ENCODE measurements around the gene DTWD2.
"Not testable (repeated sequence)": the region's sequence is repeated elsewhere in the genome, so short reads cannot be mapped to it uniquely, and the experiment has no call there.

The DTWD2 gene

DNA sequence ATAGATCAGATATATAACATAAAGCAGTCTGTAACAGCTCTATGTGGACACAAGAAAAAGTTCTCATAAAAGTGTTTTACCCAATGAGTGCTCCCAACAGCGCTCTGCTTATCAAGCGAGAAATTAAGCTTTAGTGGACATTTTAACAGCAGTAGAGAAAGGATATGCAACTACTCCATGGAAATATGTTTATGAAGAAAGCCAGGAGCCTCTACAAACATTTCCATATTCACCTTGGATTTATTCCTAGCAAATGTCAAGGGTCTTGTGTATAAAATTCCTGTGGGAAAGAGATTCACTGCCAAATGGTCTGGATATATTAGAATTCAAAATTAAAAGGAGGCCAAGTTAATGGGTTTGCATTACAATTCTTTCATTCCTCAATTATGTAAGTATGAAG, 66.5 kb downstream of the DTWD2 start:
- TF ChIP-seq, protein P1, sequence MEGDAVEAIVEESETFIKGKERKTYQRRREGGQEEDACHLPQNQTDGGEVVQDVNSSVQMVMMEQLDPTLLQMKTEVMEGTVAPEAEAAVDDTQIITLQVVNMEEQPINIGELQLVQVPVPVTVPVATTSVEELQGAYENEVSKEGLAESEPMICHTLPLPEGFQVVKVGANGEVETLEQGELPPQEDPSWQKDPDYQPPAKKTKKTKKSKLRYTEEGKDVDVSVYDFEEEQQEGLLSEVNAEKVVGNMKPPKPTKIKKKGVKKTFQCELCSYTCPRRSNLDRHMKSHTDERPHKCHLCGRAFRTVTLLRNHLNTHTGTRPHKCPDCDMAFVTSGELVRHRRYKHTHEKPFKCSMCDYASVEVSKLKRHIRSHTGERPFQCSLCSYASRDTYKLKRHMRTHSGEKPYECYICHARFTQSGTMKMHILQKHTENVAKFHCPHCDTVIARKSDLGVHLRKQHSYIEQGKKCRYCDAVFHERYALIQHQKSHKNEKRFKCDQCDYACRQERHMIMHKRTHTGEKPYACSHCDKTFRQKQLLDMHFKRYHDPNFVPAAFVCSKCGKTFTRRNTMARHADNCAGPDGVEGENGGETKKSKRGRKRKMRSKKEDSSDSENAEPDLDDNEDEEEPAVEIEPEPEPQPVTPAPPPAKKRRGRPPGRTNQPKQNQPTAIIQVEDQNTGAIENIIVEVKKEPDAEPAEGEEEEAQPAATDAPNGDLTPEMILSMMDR (IDR thresholded peaks at IDR 0.05; ENCODE audit: low read depth, low read length, missing control alignments) = no peak
- H3K4me3 ChIP-seq (ENCODE audit: low read depth, low read length) = no peak overlapping the region
- DNase-seq (ENCODE audit: low read depth) = no peak

DNA sequence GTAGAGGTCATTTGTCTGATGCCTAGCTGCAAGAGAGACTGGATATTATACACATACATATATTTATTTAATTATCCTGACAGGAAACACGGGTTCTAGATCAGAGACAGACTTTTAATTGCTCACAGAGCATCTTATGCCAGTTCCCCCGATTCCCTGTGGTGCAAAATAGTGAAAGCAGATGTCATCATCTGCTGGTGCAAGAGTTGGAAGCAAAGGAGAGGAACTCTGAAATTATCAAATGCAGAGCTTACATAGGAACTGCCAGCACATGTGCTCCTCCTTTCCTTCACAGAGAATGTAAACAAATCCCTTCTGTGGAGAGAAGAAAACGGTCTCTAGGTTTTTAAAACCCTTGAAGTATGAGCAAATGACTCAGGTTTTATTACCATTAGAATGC, 69.3 kb downstream of the DTWD2 start:
- TF ChIP-seq, protein P1 (IDR thresholded peaks at IDR 0.05; ENCODE audit: low read depth, low read length, missing control alignments) = no peak
- no peak for DNase-seq (ENCODE audit: low read depth)
- no peak overlapping the region for H3K4me3 ChIP-seq (ENCODE audit: low read depth, low read length)

- no peak for DNase-seq (ENCODE audit: low read depth)
- H3K4me3 ChIP-seq (ENCODE audit: low read depth, low read length) = no peak overlapping the region
- TF ChIP-seq, protein P1 (IDR thresholded peaks at IDR 0.05; ENCODE audit: low read depth, low read length, missing control alignments) = no peak
Measured at GRCh38 chr5:118918232-118918631, 70.1 kb downstream of the DTWD2 start.

- not testable (repeated sequence) for H3K4me3 ChIP-seq (ENCODE audit: low read depth, low read length); DNase-seq (ENCODE audit: low read depth)
Measured at GRCh38 chr5:118907536-118907935, 80.8 kb downstream of the DTWD2 start.

- TF ChIP-seq, protein P1 (IDR thresholded peaks at IDR 0.05; ENCODE audit: low read depth, low read length, missing control alignments) = no peak
- no peak overlapping the region for H3K4me3 ChIP-seq (ENCODE audit: low read depth, low read length)
- no peak for DNase-seq (ENCODE audit: low read depth)
Measured at GRCh38 chr5:118906947-118907346, 81.4 kb downstream of the DTWD2 start.

GRCh38 chr5:118905196-118905595, 83.2 kb downstream of the DTWD2 start:
- TF ChIP-seq, protein P1 (IDR thresholded peaks at IDR 0.05; ENCODE audit: low read depth, low read length, missing control alignments) = no peak
- no peak overlapping the region for H3K4me3 ChIP-seq (ENCODE audit: low read depth, low read length)
- no peak for DNase-seq (ENCODE audit: low read depth)

- DNase-seq (ENCODE audit: low read depth) = no peak
- H3K4me3 ChIP-seq (ENCODE audit: low read depth, low read length) = no peak overlapping the region
- TF ChIP-seq, protein P1 (IDR thresholded peaks at IDR 0.05; ENCODE audit: low read depth, low read length, missing control alignments) = no peak
Measured at GRCh38 chr5:118902656-118903438, 85.5 kb downstream of the DTWD2 start.
